BJ (cell line): ENCODE measurements around the gene MIOX. TPM values are rescaled to one million over a fixed set of nuclear protein-coding genes. Genes with fewer than 3 reads are reported as not detected.

Experiments used
- CTCF ChIA-PET: fragments of 350-600 bp; formaldehyde crosslinking; extraction: SDS; loops from one replicate; lab custom pipeline; 2021; ENCODE audit warnings: antibody characterized with exemption, inconsistent platforms; lab: Yijun Ruan, JAX
- POLR2A ChIA-PET: fragments of 300-600 bp; sonication (Branson Sonifier 250); formaldehyde crosslinking; extraction: SDS; loops from one replicate; lab custom pipeline; 2021; ENCODE audit warnings: antibody characterized with exemption; lab: Charles Lee
- DNase-seq: peaks from one replicate; pipeline ENCODE4 v3.0.0-alpha.2; 2011; ENCODE audit warnings: low read depth
- H3K27me3 ChIP-seq: 2 replicates; pipeline ENCODE4 v1.6.0; 2011; ENCODE audit warnings: low read length; ENCODE audit not compliant: control insufficient read depth, insufficient read depth
- H3K36me3 ChIP-seq: 2 replicates; pipeline ENCODE4 v1.5.1; 2011; ENCODE audit warnings: low read length; ENCODE audit not compliant: control insufficient read depth, insufficient read depth
- H3K4me3 ChIP-seq: 2 replicates; pipeline ENCODE4 v1.5.1; 2011; ENCODE audit warnings: low read depth, mild to moderate bottlenecking, control low read depth, low read length
- CTCF ChIP-seq: IDR thresholded peaks from 2 replicates; pipeline ENCODE4 v1.5.1; 2011; ENCODE audit warnings: low read depth, mild to moderate bottlenecking, control low read depth, inconsistent platforms, low read length, moderate library complexity; ENCODE audit not compliant: insufficient read depth
- polyA plus RNA-seq: library from polyadenylated mRNA; depleted of rRNA; stranded (reverse); fragments of >200 nt; gene quantifications from 2 replicates; pipeline ENCODE4 v1.2.3, GENCODE V29; 2011

MIOX gene
- polyA plus RNA-seq, 1 experiment: 0.20 TPM

- peaks cover 8% of the 10 kb centered on the region; the same call in 1 of the 2 replicates for H3K27me3 ChIP-seq
- no peak overlapping the region for H3K4me3 ChIP-seq
- TF ChIP-seq CTCF: no peak
- H3K36me3 ChIP-seq: peaks cover 5% of the 10 kb centered on the region
- CTCF ChIA-PET: interaction anchor here (0.9 to 1.7 kb wide), 2 partner anchors 20 to 34 kb away, joined by 3 to 5 read pairs; no protein-coding TSS in a partner anchor
- POLR2A ChIA-PET: no interaction called here
- no peak for DNase-seq
Observed at GRCh38 chr22:50477923-50478322, 8.7 kb upstream of the MIOX start.

- no peak for TF ChIP-seq CTCF
- CTCF ChIA-PET: interaction anchor here (0.8 to 1.1 kb wide), 2 partner anchors 18 to 23 kb away, joined by 3 read pairs; no protein-coding TSS in a partner anchor
- Histone ChIP-seq H3K27me3 (peaks cover 8% of the 10 kb centered on the region; the same call in 1 of the 2 replicates), H3K4me3 (no peak overlapping the region), H3K36me3 (peaks cover 8% of the 10 kb centered on the region; the same call in 1 of the 2 replicates)
- no peak for DNase-seq
- POLR2A ChIA-PET: no interaction called here
Observed at GRCh38 chr22:50479721-50480120, 6.9 kb upstream of the MIOX start.

DNA sequence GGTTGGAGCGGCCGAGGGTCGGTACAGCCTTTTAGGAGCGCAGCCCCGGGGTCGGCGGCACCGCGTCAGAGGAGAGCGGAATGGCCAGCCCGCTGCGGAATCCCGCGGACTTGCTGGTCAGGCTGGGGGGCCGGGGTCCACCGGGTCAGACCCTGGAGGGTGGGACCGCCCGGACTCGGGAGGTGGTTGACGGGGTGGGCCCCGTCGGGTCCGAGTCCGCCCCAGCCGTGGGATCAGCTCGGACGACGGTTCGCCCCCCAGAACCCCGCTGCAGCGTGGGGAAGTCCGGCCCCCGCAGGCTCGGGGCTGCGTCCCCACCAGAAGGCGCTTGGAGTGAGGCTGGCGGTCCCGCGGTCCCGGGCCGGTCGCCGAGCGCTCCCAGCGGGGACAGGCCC, 5.6 kb upstream of the MIOX start:
- Histone ChIP-seq H3K4me3 (peak overlapping the region; percentile 77), H3K27me3 (peaks cover 8% of the 10 kb centered on the region; the same call in 1 of the 2 replicates), H3K36me3 (peaks cover 8% of the 10 kb centered on the region; the same call in 1 of the 2 replicates)
- TF ChIP-seq CTCF: no peak
- ChIA-PET CTCF (interaction anchor here (1.3 kb wide), 1 partner anchor 16 kb away, joined by 3 read pairs; no protein-coding TSS in a partner anchor), POLR2A (interaction anchor here (0.6 kb wide), 1 partner anchor 177 kb away, joined by 3 read pairs; no protein-coding TSS in a partner anchor)
- DNase-seq: no peak

DNA sequence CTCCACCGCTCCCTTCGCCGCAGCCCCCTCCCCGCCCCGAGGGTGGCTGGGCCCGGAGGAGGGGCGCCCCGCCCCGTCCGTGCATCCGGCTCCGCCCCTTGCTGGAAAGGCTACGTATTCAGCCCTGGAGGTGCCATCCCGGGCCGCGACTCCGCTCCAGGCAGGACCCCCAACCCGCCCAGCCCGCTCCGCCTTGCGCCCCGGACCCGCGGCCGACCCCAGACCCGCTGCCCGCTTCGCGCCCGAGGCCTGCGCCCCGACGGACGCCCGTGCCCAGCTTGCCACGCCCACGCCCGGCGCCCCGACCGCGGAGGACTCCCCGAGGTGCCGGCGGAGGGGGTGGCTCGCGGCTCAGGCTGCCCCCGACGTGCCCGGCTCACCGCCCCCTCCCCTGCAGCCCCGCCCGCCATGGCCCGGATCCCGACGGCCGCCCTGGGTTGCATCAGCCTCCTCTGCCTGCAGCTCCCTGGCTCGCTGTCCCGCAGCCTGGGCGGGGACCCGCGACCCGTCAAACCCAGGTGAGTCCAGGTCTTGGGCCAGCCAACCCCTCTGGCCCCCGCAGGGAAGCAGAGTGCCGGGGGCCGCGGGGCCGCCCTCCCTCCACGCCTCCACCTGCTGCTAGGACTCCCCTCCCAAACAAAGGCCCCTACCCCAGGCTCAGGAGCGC, 5.1 kb upstream of the MIOX start, which contains the start of gene ADM2:
ADM2 (plus strand) TSS at position 104 of the 667 bp plus-strand sequence; CDS start at position 409, 305 bp downstream.
- peaks cover 8% of the 10 kb centered on the region; the same call in 1 of the 2 replicates for H3K27me3 ChIP-seq
- DNase-seq: no peak
- no peak for TF ChIP-seq CTCF
- CTCF ChIA-PET: interaction anchor here (1.3 kb wide), 1 partner anchor 15 kb away, joined by 3 read pairs; no protein-coding TSS in a partner anchor
- peak within 1 kb of the TSS; percentile 77 for H3K4me3 ChIP-seq
- peaks cover 8% of the 10 kb centered on the region; the same call in 1 of the 2 replicates for H3K36me3 ChIP-seq
- POLR2A ChIA-PET: interaction anchor here (0.6 kb wide), 1 partner anchor 78 kb away, joined by 6 read pairs; no protein-coding TSS in a partner anchor
